ENCODE results near the gene RELN. TPM values are rescaled to one million over a fixed set of nuclear protein-coding genes. Genes with fewer than 3 reads are reported as not detected.

RELN gene
- total RNA-seq, 6 donors from 2014 or later = 1.1 to 3.6 (median 2.6) TPM; not detected in 1

- Histone ChIP-seq H3K27me3 (no peaks in the 10 kb centered on the region), H3K9me3 (no peaks in the 10 kb centered on the region), H3K4me3 (no peak overlapping the region), H3K36me3 (no peaks in the 10 kb centered on the region), H3K27ac (no peak overlapping the region), H3K4me1 (no peaks in the 10 kb centered on the region)
- DNase-seq = no peak
- no peak for TF ChIP-seq POLR2AphosphoS5 (IDR thresholded peaks at IDR 0.05)
- no peak for TF ChIP-seq CTCF (IDR thresholded peaks at IDR 0.05)
- TF ChIP-seq POLR2A (IDR thresholded peaks at IDR 0.05) = no peak
- no peak for TF ChIP-seq EP300 (IDR thresholded peaks at IDR 0.05)
- 36 to 38% methylated on average over 2 of the region's 2 CpGs for WGBS, 2 donors
- ATAC-seq (ENCODE audit: low FRiP score in 2 of 2) = no peak
These were observed 27.5 kb upstream of the RELN start for GRCh38 chr7:104017001-104017400.

- Histone ChIP-seq H3K27me3 (no peaks in the 10 kb centered on the region), H3K36me3 (no peaks in the 10 kb centered on the region), H3K9me3 (no peaks in the 10 kb centered on the region), H3K27ac (no peak overlapping the region), H3K4me3 (no peak overlapping the region), H3K4me1 (no peaks in the 10 kb centered on the region)
- TF ChIP-seq CTCF (IDR thresholded peaks at IDR 0.05) (no peak), POLR2AphosphoS5 (IDR thresholded peaks at IDR 0.05) (no peak), EP300 (IDR thresholded peaks at IDR 0.05) (no peak), POLR2A (IDR thresholded peaks at IDR 0.05) (no peak)
- 0 to 41% methylated on average over 1 of the region's 1 CpG for WGBS, 2 donors
- ATAC-seq (ENCODE audit: low FRiP score in 2 of 2) (no peak), DNase-seq (no peak)
These were observed 23.4 kb upstream of the RELN start for GRCh38 chr7:104012835-104013234.

DNA sequence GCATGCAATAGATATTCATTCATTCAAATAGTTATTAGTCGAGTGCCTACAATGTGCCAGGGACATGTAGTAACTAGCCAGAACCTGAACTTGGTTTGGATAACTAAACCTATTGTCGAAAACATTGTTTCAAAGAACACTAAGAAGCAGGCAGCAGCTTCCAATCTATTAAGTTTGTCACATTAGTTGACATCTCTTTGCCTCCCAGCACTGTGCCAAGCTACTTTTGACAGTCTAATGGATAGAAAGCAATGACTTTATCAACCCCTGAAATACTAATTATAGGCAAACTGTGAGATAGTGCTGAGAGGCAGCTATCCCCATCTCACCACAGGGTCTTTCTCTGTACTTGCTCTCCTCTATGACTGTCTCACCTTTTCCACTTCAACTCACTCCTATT lies 22.4 kb upstream of the RELN start:
- Histone ChIP-seq H3K36me3 (no peaks in the 10 kb centered on the region), H3K4me1 (no peaks in the 10 kb centered on the region), H3K27ac (no peak overlapping the region), H3K27me3 (no peaks in the 10 kb centered on the region), H3K4me3 (no peak overlapping the region), H3K9me3 (no peaks in the 10 kb centered on the region)
- 89 to 91% methylated on average over 2 of the region's 2 CpGs for WGBS, 2 donors
- ATAC-seq (ENCODE audit: low FRiP score in 2 of 2) = no peak
- no peak for DNase-seq
- TF ChIP-seq POLR2AphosphoS5 (IDR thresholded peaks at IDR 0.05) (no peak), CTCF (IDR thresholded peaks at IDR 0.05) (no peak), POLR2A (IDR thresholded peaks at IDR 0.05) (no peak), EP300 (IDR thresholded peaks at IDR 0.05) (no peak)

DNA sequence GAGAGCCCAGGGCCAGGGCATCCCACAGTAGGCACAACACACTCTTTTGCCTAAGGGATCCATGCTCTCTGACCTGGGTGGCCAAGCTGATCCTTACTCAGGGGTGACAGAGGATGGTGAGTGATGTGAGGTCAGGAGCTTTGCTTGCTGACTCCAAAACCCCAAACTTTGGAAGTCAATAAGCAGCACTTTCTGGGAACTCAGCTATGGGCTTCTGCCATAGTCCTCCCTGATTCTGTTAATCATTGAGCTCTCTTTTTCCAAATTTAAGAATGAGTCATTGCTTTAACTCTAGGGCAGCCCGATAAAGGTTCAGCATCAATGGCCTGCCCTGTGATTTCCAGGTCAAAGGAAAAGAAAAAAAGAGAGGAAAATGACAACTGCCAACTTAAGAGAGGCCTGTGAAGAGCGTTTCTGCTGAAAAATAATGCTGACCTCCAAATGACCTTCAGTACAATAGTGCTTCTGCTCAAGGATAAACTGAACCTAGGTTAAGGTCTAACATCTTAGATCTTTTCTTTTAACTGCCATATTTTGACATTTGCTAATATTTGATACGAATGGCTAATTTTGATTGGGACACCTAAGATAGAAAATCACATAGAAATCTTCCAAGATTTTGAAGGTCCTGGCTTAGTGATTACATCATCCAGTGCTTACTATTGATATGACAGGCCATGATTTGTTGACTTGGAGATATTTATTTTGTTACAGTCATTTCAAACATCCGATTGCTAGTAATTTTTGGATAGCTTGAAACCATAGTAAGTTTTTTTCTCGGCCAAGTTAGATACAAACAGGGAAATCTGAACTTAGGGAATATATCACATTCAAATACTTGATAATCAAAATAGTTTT lies 20.8 kb upstream of the RELN start:
- H3K27ac ChIP-seq = no peak overlapping the region
- TF ChIP-seq POLR2AphosphoS5 (IDR thresholded peaks at IDR 0.05) = no peak
- no peak for TF ChIP-seq EP300 (IDR thresholded peaks at IDR 0.05)
- no peak for TF ChIP-seq CTCF (IDR thresholded peaks at IDR 0.05)
- TF ChIP-seq POLR2A (IDR thresholded peaks at IDR 0.05) = no peak
- no peaks in the 10 kb centered on the region for H3K9me3 ChIP-seq
- ATAC-seq (ENCODE audit: low FRiP score in 2 of 2) (no peak), DNase-seq (no peak)
- H3K4me3 ChIP-seq = no peak overlapping the region
- no peaks in the 10 kb centered on the region for H3K27me3 ChIP-seq
- H3K36me3 ChIP-seq = no peaks in the 10 kb centered on the region
- H3K4me1 ChIP-seq = no peaks in the 10 kb centered on the region
- WGBS, 2 donors = 67 to 81% methylated on average over 5 of the region's 5 CpGs

GRCh38 chr7:104008107-104008506 lies 18.6 kb upstream of the RELN start:
- ATAC-seq (ENCODE audit: low FRiP score in 2 of 2) (no peak), DNase-seq (no peak)
- H3K9me3 ChIP-seq = no peaks in the 10 kb centered on the region
- no peaks in the 10 kb centered on the region for H3K36me3 ChIP-seq
- WGBS, 2 donors = 76 to 84% methylated on average over 4 of the region's 4 CpGs
- no peaks in the 10 kb centered on the region for H3K4me1 ChIP-seq
- H3K27me3 ChIP-seq = no peaks in the 10 kb centered on the region
- H3K27ac ChIP-seq = no peak overlapping the region
- TF ChIP-seq POLR2A (IDR thresholded peaks at IDR 0.05) (no peak), EP300 (IDR thresholded peaks at IDR 0.05) (no peak), CTCF (IDR thresholded peaks at IDR 0.05) (no peak), POLR2AphosphoS5 (IDR thresholded peaks at IDR 0.05) (no peak)
- H3K4me3 ChIP-seq = no peak overlapping the region
